ENCODE measurements around the gene WNT3.

The WNT3 gene

DNA sequence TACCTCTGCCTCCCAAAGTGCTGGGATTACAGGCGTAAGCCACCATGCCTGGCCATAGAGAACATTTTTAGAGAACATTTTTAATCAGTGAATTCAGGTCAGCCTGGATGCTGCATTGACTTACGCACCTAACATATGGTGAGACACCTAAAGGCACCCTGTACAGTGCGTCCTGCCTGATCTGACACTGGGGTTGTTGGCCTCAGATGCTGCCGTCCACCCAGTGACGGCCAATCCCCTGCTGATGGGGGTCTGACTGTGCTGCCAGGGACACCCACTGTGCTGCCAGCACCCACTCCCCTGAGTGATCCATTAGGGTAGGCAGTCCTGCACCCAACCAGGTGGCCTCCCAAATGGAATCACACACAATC lies 38.5 kb downstream of the WNT3 start:
- Histone ChIP-seq H3K4me3 (ENCODE audit: low read depth, low read length) (no peak overlapping the region), H3K9me3 (ENCODE audit: control insufficient read depth, insufficient read depth, low read depth, low read length) (no peaks in the 10 kb centered on the region), H3K36me3 (ENCODE audit: control insufficient read depth in 2 of 2, insufficient read depth in 1 of 2, low read length in 2 of 2) (no peaks in the 10 kb centered on the region), H3K4me1 (ENCODE audit: control insufficient read depth, insufficient read depth, low read length) (no peaks in the 10 kb centered on the region), H3K27ac (ENCODE audit: extremely low read depth, low read depth, low read length) (no peak overlapping the region)
- POLR2A ChIA-PET: no interaction called here
- CTCF ChIA-PET: no interaction called here
- no peak for TF ChIP-seq SCRT2 (tag by site-specific recombination; IDR thresholded peaks at IDR 0.05)
- TF ChIP-seq, protein P1, sequence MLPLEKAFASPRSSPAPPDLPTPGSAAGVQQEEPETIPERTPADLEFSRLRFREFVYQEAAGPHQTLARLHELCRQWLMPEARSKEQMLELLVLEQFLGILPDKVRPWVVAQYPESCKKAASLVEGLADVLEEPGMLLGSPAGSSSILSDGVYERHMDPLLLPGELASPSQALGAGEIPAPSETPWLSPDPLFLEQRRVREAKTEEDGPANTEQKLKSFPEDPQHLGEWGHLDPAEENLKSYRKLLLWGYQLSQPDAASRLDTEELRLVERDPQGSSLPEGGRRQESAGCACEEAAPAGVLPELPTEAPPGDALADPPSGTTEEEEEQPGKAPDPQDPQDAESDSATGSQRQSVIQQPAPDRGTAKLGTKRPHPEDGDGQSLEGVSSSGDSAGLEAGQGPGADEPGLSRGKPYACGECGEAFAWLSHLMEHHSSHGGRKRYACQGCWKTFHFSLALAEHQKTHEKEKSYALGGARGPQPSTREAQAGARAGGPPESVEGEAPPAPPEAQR (tag by site-specific recombination; IDR thresholded peaks at IDR 0.05): no peak
- no peak for TF ChIP-seq ZNF214 (tag by site-specific recombination; IDR thresholded peaks at IDR 0.05; ENCODE audit: borderline replicate concordance)
- TF ChIP-seq ZNF677 (tag by site-specific recombination; IDR thresholded peaks at IDR 0.05): no peak
- TF ChIP-seq, protein P2, sequence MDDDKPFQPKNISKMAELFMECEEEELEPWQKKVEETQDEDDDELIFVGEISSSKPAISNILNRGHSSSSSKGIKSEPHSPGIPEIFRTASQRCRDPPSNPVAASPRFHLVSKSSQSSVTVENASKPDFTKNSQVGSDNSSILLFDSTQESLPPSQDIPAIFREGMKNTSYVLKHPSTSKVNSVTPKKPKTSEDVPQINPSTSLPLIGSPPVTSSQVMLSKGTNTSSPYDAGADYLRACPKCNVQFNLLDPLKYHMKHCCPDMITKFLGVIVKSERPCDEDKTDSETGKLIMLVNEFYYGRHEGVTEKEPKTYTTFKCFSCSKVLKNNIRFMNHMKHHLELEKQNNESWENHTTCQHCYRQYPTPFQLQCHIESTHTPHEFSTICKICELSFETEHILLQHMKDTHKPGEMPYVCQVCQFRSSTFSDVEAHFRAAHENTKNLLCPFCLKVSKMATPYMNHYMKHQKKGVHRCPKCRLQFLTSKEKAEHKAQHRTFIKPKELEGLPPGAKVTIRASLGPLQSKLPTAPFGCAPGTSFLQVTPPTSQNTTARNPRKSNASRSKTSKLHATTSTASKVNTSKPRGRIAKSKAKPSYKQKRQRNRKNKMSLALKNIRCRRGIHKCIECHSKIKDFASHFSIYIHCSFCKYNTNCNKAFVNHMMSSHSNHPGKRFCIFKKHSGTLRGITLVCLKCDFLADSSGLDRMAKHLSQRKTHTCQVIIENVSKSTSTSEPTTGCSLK (tag by site-specific recombination; IDR thresholded peaks at IDR 0.05): no peak
- TF ChIP-seq ZNF274 (IDR thresholded peaks at IDR 0.05; ENCODE audit: low read length): no peak
- no peak for TF ChIP-seq ZNF274 (tag by site-specific recombination; IDR thresholded peaks at IDR 0.05; ENCODE audit: borderline replicate concordance)
- TF ChIP-seq, protein P3, sequence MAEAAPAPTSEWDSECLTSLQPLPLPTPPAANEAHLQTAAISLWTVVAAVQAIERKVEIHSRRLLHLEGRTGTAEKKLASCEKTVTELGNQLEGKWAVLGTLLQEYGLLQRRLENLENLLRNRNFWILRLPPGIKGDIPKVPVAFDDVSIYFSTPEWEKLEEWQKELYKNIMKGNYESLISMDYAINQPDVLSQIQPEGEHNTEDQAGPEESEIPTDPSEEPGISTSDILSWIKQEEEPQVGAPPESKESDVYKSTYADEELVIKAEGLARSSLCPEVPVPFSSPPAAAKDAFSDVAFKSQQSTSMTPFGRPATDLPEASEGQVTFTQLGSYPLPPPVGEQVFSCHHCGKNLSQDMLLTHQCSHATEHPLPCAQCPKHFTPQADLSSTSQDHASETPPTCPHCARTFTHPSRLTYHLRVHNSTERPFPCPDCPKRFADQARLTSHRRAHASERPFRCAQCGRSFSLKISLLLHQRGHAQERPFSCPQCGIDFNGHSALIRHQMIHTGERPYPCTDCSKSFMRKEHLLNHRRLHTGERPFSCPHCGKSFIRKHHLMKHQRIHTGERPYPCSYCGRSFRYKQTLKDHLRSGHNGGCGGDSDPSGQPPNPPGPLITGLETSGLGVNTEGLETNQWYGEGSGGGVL (tag by site-specific recombination; IDR thresholded peaks at IDR 0.05): no peak

DNA sequence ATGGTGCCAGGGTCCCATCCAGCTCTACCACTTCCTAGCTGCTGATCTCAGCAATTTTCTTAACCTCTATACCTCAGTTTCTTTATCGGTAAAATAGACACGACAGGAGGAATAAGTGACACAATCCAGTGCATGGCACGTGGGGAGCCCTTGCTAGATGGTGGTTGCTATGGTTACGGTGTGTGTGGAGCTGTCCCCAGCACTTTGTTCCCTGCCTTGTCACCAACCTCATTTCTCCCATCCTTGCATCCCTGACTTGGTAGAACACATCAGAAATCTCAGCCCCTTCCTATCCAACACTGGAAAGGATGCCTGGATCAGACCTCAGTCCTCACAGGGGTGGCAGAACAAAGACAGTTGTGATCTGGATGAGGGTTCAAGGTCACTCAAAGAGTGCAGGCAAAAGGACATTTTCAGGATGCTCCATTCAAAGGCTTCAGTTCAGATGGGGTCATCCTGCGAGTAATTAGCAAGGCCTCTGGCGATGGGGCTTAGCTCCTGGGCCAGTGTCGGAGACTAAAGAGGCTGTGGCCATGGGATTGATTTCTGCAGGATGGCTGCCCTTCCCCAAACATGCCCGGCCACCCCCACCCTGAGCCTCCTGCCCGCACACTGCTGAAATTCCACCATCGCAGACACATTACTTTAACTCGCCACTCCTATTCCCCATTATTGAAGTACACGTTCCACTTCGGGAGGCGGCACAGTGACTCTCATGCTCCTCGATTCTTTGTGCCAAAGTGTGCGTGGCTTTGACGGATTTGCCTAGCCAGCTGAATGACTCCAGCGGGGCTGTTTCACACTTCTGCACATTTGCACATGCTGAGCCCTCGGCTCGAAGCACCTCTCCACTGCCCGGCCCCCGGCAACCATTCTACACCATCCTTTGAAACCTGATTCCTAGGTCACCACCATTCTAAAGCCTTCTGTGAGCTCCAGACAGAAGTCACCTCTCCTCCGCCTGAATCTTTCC lies 40.3 kb downstream of the WNT3 start:
- H3K27ac ChIP-seq (ENCODE audit: extremely low read depth, low read depth, low read length): no peak overlapping the region
- no peaks in the 10 kb centered on the region for H3K4me1 ChIP-seq (ENCODE audit: control insufficient read depth, insufficient read depth, low read length)
- H3K4me3 ChIP-seq (ENCODE audit: low read depth, low read length): no peak overlapping the region
- H3K36me3 ChIP-seq (ENCODE audit: control insufficient read depth in 2 of 2, insufficient read depth in 1 of 2, low read length in 2 of 2): no peaks in the 10 kb centered on the region
- no peaks in the 10 kb centered on the region for H3K9me3 ChIP-seq (ENCODE audit: control insufficient read depth, insufficient read depth, low read depth, low read length)
- TF ChIP-seq, protein P4, sequence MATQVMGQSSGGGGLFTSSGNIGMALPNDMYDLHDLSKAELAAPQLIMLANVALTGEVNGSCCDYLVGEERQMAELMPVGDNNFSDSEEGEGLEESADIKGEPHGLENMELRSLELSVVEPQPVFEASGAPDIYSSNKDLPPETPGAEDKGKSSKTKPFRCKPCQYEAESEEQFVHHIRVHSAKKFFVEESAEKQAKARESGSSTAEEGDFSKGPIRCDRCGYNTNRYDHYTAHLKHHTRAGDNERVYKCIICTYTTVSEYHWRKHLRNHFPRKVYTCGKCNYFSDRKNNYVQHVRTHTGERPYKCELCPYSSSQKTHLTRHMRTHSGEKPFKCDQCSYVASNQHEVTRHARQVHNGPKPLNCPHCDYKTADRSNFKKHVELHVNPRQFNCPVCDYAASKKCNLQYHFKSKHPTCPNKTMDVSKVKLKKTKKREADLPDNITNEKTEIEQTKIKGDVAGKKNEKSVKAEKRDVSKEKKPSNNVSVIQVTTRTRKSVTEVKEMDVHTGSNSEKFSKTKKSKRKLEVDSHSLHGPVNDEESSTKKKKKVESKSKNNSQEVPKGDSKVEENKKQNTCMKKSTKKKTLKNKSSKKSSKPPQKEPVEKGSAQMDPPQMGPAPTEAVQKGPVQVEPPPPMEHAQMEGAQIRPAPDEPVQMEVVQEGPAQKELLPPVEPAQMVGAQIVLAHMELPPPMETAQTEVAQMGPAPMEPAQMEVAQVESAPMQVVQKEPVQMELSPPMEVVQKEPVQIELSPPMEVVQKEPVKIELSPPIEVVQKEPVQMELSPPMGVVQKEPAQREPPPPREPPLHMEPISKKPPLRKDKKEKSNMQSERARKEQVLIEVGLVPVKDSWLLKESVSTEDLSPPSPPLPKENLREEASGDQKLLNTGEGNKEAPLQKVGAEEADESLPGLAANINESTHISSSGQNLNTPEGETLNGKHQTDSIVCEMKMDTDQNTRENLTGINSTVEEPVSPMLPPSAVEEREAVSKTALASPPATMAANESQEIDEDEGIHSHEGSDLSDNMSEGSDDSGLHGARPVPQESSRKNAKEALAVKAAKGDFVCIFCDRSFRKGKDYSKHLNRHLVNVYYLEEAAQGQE (tag by site-specific recombination; IDR thresholded peaks at IDR 0.05): peak; percentile 86
- TF ChIP-seq, protein P5, sequence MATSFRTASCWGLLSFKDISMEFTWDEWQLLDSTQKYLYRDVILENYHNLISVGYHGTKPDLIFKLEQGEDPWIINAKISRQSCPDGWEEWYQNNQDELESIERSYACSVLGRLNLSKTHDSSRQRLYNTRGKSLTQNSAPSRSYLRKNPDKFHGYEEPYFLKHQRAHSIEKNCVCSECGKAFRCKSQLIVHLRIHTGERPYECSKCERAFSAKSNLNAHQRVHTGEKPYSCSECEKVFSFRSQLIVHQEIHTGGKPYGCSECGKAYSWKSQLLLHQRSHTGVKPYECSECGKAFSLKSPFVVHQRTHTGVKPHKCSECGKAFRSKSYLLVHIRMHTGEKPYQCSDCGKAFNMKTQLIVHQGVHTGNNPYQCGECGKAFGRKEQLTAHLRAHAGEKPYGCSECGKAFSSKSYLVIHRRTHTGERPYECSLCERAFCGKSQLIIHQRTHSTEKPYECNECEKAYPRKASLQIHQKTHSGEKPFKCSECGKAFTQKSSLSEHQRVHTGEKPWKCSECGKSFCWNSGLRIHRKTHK (tag by site-specific recombination; IDR thresholded peaks at IDR 0.05): no peak
- ChIA-PET POLR2A (no interaction called here), CTCF (interaction anchor here (0.5 to 0.7 kb wide), 3 partner anchors 14 to 1109 kb away, joined by 3 to 4 read pairs (median 4); no protein-coding TSS in a partner anchor)
